ENCODE measurements around the gene KLC3.

Gene KLC3

DNA sequence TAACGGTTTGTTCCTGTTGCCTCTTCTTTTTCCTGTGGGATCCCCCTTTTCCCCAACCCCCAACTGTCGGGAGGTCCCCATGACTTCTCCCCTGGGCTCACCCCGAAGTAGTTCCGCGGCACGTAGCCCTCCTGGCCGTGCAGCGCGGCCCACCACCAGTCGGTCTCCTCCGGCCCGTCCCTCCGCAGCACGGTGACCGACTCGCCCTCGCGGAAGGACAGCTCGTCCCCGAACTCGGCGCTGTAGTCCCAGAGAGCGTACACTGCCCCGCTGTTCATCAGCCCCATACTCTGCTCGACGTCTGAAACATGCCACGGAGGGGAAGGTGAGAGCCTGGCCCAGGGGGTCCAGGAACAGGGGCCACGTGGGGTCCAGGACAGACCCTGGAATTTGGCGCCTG lies 41.9 kb downstream of the KLC3 start:
- H3K4me3 ChIP-seq (ENCODE audit: control insufficient read depth, low read depth, low read length): no peak overlapping the region
- DNase-seq (ENCODE audit: low read depth): no peak
- TF ChIP-seq, protein P1, sequence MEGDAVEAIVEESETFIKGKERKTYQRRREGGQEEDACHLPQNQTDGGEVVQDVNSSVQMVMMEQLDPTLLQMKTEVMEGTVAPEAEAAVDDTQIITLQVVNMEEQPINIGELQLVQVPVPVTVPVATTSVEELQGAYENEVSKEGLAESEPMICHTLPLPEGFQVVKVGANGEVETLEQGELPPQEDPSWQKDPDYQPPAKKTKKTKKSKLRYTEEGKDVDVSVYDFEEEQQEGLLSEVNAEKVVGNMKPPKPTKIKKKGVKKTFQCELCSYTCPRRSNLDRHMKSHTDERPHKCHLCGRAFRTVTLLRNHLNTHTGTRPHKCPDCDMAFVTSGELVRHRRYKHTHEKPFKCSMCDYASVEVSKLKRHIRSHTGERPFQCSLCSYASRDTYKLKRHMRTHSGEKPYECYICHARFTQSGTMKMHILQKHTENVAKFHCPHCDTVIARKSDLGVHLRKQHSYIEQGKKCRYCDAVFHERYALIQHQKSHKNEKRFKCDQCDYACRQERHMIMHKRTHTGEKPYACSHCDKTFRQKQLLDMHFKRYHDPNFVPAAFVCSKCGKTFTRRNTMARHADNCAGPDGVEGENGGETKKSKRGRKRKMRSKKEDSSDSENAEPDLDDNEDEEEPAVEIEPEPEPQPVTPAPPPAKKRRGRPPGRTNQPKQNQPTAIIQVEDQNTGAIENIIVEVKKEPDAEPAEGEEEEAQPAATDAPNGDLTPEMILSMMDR (IDR thresholded peaks at IDR 0.05; ENCODE audit: control insufficient read depth, insufficient read depth, low read depth, low read length, missing control alignments): no peak

DNA sequence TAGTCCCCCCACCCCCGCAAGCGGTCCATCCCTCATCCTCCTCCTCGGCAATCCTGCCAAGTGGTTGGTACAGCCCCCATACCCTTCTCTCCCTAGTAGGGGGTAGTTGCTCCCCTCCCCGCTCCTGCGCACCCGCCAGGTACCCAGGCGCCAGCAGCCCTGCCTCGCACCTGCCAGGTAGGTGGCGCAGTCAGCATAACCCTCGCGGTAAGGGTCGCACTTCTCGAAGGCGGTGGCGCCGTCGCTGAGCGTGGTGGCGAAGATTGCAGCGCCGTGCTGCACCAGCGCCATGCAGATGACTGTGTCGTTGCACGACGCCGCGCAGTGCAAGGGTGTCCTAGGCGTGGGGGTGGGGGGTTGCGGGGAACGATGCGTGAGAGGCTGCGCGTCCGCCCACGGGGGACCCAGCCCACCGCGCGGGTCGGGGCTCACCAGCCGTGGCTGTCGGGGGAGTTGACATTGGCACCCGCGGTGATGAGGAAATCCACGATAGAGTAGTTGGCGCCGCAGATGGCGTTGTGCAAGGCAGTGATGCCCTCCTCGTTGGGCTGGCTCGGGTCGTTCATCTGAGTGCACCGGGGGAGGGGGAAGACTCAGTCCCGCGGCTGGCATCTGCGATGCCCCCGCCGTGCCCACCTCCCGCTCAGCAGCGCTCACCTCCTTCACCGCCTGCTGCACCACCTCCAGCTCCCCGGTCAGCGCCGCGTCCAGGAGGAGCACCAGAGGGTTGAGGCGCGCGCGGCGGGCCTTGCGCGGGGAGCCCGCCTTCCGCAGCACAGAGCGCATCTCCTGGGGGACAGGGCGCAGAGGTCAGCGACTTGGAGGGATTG lies 45.1 kb downstream of the KLC3 start:
- peak overlapping the region; percentile 5 for H3K4me3 ChIP-seq (ENCODE audit: control insufficient read depth, low read depth, low read length)
- no peak for DNase-seq (ENCODE audit: low read depth)
- TF ChIP-seq, protein P1 (IDR thresholded peaks at IDR 0.05; ENCODE audit: control insufficient read depth, insufficient read depth, low read depth, low read length, missing control alignments): no peak

DNA sequence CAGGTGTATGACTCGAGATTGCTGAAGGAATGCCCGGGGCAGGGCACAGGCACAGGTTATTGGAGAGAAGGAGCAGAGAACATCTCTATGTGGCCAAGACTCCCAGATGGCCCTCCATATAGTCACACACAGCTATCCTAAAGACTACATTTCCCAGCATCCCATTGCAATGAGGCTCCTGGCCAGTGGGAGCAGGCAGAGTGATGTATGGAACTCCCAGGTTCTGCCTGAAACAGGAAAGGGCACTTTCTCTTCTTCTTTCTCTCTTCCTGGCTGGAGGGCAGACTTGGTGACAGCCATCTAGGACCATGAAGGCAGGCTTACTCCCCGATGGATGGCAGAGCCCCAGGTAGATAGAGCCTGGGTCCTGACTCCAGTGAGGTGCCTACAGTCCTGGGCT lies 50.8 kb downstream of the KLC3 start:
- H3K4me3 ChIP-seq (ENCODE audit: control insufficient read depth, low read depth, low read length): no peak overlapping the region
- TF ChIP-seq, protein P1 (IDR thresholded peaks at IDR 0.05; ENCODE audit: control insufficient read depth, insufficient read depth, low read depth, low read length, missing control alignments): no peak
- DNase-seq (ENCODE audit: low read depth): no peak

DNA sequence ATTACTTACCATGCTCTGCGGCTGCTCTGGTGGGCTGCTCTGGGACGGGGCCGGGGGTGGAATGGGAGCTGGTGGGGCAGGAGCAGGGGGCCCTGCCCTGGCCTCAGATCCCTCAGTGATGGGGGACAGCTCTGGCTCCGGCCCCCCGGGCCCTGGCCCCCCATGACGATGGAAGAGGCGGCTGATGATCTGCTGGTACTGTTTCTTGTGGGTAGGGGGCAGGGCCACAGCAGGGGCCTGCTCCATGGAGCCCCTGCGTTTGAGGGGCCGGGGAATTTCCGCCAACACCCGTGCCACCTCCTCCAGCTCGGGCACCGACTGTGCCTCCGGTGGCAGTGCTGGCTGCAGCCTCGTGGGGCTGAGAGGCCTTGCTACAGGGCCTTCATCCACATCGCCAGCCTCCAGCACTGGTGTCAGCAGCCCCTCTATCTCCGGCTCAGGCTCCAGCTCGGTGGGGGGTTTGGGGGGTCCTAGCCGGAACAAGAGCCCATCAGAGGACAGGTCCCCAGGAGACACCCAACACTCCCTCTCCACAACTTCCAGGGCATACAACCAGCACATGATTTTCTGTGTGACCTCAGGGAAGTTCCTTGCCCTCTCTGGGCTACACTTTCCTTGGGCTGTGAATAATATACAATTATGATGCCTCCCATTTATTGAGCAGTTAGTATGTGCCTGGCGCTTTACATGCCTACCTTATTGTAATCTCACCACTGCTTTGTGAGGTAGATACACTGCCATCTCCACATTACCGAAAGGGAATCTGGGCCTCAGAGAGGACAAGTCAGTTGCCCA lies 51.5 kb downstream of the KLC3 start:
- TF ChIP-seq, protein P1 (IDR thresholded peaks at IDR 0.05; ENCODE audit: control insufficient read depth, insufficient read depth, low read depth, low read length, missing control alignments): no peak
- no peak overlapping the region for H3K4me3 ChIP-seq (ENCODE audit: control insufficient read depth, low read depth, low read length)
- DNase-seq (ENCODE audit: low read depth): no peak

DNA sequence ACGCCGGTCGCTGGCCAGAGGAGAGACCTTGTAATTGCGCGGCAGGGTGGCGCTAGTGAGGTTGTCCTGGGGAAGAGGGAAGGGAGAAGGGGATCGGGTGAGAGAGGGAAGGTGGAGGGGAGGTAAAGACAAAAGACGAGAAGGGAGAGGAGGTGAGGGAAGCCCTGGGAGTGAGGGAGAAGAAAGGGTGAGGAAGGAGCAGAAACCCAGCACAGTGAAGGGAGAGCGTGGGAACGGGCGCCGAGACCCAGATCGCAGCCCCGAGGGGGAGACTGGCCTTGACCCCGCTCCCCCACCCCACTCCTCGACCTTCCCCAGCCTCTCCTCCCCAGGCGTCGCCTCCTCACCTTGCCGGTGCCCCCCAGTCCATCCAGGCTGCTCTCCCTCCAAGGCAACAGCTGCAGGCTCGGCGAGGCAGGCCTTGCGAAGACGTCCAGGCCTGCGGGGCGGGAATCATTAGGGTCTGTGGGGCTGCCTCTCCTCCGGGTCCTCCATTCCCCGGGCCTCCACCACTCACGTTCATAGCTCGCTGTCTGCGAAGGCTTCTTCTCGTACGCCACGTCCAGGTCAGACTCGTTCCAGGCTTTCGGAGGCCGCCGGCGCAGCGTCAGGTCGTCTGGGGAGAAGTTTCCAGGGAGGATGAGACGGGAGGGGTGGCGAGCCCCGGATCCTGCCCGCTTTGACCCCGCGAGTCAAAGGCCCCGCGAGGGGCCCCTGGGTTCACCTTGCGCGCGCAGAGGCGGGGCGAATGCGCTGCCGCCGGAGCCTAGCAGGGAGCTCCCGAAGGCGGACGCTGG lies 55.5 kb downstream of the KLC3 start:
- H3K4me3 ChIP-seq (ENCODE audit: control insufficient read depth, low read depth, low read length): no peak overlapping the region
- TF ChIP-seq, protein P1 (IDR thresholded peaks at IDR 0.05; ENCODE audit: control insufficient read depth, insufficient read depth, low read depth, low read length, missing control alignments): no peak
- DNase-seq (ENCODE audit: low read depth): no peak

DNA sequence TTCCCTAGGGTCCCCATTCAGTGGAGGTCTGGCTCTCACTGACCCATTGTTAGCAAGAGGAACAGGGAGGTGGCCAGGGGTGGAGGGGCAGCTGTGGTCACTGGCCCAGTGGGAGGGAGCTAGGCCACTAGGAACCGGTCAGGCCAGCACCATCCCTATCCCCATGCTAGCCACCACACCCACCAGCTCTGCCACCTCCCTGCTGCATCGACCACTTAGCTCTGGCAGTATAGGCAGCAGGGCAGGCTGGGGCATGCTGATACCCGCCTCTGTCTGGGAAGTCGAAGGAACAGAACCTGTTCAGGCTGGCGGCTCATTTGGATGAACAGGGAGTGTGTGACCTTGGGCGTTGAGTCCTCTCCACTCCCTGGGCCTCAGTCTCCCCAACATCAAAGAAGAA lies 59.6 kb downstream of the KLC3 start:
- no peak overlapping the region for H3K4me3 ChIP-seq (ENCODE audit: control insufficient read depth, low read depth, low read length)
- DNase-seq (ENCODE audit: low read depth): no peak
- TF ChIP-seq, protein P1 (IDR thresholded peaks at IDR 0.05; ENCODE audit: control insufficient read depth, insufficient read depth, low read depth, low read length, missing control alignments): no peak

Data from AG09309 (cell line).